Ishikawa (cell line): Measurements from ENCODE around the gene NPC1.

Experiments
- CEBPB ChIP-seq: IDR thresholded peaks from 2 replicates; pipeline ENCODE4 v1.6.1; 2012
- CREB1 ChIP-seq: IDR thresholded peaks from 2 replicates; pipeline ENCODE4 v1.6.1; 2012; ENCODE audit warnings: low read depth
- EGR1 ChIP-seq: IDR thresholded peaks from 2 replicates; pipeline ENCODE4 v1.6.1; 2012
- EP300 ChIP-seq: IDR thresholded peaks from 2 replicates; pipeline ENCODE4 v1.6.1; 2012; ENCODE audit warnings: borderline replicate concordance
- FOXM1 ChIP-seq: IDR thresholded peaks from 2 replicates; pipeline ENCODE4 v1.6.1; 2012; ENCODE audit warnings: low read depth, borderline replicate concordance
- NFIC ChIP-seq: IDR thresholded peaks from 2 replicates; pipeline ENCODE4 v1.6.1; 2012
- RAD21 ChIP-seq: IDR thresholded peaks from 2 replicates; pipeline ENCODE4 v1.6.1; 2012; ENCODE audit warnings: low read depth
- TAF1 ChIP-seq: IDR thresholded peaks from 2 replicates; pipeline ENCODE4 v1.6.1; 2012; ENCODE audit warnings: low read depth, mild to moderate bottlenecking
- TCF12 ChIP-seq: IDR thresholded peaks from 2 replicates; pipeline ENCODE4 v1.6.1; 2012; ENCODE audit warnings: low read depth
- TEAD4 ChIP-seq: IDR thresholded peaks from 2 replicates; pipeline ENCODE4 v1.6.1; 2012
- YY1 ChIP-seq: IDR thresholded peaks from 2 replicates; pipeline ENCODE4 v1.6.1; 2012; ENCODE audit warnings: low read depth
- ZBTB7A ChIP-seq: IDR thresholded peaks from 2 replicates; pipeline ENCODE4 v1.6.1; 2012; ENCODE audit warnings: low read depth
- TF ChIP-seq, protein P1 (sequence below): IDR thresholded peaks from 2 replicates; pipeline ENCODE4 v1.6.1; 2012
- TF ChIP-seq, protein P2 (sequence below): IDR thresholded peaks from 2 replicates; pipeline ENCODE4 v1.6.1; 2012
- TF ChIP-seq, protein P3 (sequence below): IDR thresholded peaks from 2 replicates; pipeline ENCODE4 v1.6.1; 2012; ENCODE audit warnings: low read depth, mild to moderate bottlenecking

Gene NPC1

DNA sequence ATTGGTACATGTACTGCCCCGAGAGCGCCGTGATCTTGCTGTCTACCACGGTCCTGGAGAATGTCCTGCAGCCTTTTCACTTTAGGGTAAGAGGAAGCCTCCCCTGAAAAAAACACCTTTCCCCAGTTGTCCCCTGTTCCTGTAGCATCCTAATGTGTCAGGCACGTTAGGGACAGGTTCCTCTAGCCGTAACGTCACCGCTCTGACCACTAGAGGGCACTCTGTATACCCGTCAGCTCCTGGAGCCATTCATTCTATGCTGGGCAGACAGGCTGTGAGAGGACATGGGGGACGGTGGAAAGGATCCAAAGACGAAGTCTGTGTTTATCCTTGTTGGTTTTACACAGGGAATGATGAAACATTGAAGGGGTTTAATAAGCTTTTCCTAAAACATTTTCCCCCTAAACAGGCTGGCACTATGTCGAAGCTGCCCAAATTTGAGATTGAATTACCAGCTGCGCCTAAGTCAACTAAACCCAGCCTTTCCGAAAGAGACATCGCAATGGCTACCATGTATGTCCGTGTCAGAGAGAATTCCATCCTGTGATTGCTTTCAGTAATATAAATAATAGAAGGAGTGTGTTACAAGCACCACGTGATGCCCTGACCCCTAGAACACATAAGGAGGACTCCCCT lies 70.3 kb downstream of the NPC1 start:
- TF ChIP-seq EGR1 (no peak), RAD21 (peak; percentile 72), TAF1 (no peak)
- TF ChIP-seq, protein P1, sequence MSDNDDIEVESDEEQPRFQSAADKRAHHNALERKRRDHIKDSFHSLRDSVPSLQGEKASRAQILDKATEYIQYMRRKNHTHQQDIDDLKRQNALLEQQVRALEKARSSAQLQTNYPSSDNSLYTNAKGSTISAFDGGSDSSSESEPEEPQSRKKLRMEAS = peak; percentile 3; the same call in 1 of the 2 replicates

DNA sequence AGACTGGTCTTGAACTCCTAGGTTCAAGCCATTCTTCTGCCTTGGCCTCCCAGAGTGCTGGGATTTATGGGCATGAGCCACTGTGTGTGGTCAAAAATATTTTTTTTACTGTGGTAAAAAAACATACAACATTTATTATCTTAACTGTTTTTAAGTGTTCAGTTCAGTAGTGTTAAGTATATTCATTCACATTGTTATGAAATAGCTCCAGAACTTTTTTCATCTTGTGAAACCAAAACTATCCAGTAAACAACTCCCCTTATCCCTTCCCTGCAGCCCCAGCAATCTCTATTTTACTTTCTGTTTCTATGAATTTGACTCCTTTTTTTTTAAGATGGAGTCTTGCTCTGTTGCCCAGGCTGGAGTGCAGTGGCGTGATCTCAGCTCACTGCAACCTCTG lies 73.7 kb downstream of the NPC1 start:
- no peak for TF ChIP-seq TEAD4
- no peak for TF ChIP-seq NFIC
- TF ChIP-seq, protein P1 = no peak
- no peak for TF ChIP-seq RAD21
- TF ChIP-seq TCF12 = no peak
- no peak for TF ChIP-seq EGR1
- TF ChIP-seq EP300 = no peak
- TF ChIP-seq, protein P2, sequence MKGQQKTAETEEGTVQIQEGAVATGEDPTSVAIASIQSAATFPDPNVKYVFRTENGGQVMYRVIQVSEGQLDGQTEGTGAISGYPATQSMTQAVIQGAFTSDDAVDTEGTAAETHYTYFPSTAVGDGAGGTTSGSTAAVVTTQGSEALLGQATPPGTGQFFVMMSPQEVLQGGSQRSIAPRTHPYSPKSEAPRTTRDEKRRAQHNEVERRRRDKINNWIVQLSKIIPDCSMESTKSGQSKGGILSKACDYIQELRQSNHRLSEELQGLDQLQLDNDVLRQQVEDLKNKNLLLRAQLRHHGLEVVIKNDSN = no peak
- TF ChIP-seq, protein P3, sequence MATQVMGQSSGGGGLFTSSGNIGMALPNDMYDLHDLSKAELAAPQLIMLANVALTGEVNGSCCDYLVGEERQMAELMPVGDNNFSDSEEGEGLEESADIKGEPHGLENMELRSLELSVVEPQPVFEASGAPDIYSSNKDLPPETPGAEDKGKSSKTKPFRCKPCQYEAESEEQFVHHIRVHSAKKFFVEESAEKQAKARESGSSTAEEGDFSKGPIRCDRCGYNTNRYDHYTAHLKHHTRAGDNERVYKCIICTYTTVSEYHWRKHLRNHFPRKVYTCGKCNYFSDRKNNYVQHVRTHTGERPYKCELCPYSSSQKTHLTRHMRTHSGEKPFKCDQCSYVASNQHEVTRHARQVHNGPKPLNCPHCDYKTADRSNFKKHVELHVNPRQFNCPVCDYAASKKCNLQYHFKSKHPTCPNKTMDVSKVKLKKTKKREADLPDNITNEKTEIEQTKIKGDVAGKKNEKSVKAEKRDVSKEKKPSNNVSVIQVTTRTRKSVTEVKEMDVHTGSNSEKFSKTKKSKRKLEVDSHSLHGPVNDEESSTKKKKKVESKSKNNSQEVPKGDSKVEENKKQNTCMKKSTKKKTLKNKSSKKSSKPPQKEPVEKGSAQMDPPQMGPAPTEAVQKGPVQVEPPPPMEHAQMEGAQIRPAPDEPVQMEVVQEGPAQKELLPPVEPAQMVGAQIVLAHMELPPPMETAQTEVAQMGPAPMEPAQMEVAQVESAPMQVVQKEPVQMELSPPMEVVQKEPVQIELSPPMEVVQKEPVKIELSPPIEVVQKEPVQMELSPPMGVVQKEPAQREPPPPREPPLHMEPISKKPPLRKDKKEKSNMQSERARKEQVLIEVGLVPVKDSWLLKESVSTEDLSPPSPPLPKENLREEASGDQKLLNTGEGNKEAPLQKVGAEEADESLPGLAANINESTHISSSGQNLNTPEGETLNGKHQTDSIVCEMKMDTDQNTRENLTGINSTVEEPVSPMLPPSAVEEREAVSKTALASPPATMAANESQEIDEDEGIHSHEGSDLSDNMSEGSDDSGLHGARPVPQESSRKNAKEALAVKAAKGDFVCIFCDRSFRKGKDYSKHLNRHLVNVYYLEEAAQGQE = no peak
- no peak for TF ChIP-seq ZBTB7A

DNA sequence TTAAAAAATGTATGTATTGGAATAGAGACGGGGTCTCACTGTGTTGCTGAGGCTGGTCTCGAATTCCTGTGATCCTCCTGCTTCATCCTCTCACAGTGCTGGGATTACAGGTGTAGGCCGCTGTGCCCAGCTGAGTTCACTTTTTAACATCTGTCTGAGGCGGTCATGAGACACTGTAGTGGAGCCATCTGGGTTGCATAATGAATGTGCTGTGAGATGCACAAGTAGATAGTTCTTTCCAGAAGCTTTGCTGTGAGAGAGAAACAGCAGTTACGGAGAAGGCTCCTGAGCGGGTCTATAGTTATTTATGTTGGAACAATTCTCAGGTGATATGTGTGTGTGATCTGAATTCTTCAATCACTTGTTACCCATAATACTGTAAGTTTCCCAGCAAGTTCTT lies 79.9 kb downstream of the NPC1 start:
- no peak for TF ChIP-seq NFIC
- TF ChIP-seq, protein P3 = no peak
- no peak for TF ChIP-seq EP300
- no peak for TF ChIP-seq RAD21
- no peak for TF ChIP-seq EGR1
- no peak for TF ChIP-seq TCF12
- no peak for TF ChIP-seq CREB1
- no peak for TF ChIP-seq FOXM1
- TF ChIP-seq CEBPB = no peak
- TF ChIP-seq, protein P1 = no peak
- no peak for TF ChIP-seq YY1
- TF ChIP-seq, protein P2 = no peak

DNA sequence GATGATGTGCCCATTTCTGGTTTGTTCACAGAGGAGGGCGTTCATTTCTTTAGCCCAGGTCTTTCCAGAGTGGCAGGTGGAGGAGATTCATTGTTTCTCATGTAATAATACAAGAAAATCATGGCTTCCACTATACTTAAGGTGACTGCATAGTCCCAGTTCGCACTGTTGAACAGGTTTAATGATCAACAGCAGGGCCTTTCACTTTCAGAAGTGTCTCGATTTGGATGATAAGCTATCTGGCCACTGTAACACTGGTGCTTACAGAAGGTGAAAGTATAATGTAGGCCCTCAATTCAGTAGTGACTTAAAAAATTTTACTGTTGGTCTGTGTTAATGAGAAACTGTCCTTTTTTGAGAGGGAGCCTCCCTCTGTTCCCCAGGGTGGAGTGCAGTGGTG lies 81.6 kb downstream of the NPC1 start:
- TF ChIP-seq, protein P3 = no peak
- TF ChIP-seq TAF1 = no peak
- TF ChIP-seq CREB1 = no peak
- no peak for TF ChIP-seq RAD21
- TF ChIP-seq, protein P2 = no peak
- no peak for TF ChIP-seq TCF12
- TF ChIP-seq EP300 = no peak
- TF ChIP-seq CEBPB = no peak
- TF ChIP-seq EGR1 = no peak
- TF ChIP-seq, protein P1 = no peak
- no peak for TF ChIP-seq TEAD4
- TF ChIP-seq NFIC = no peak
- TF ChIP-seq YY1 = no peak
- no peak for TF ChIP-seq ZBTB7A
- no peak for TF ChIP-seq FOXM1
